B cell (primary cell): Measurements from ENCODE around the gene CAMK1D. TPM values are rescaled to one million over a fixed set of nuclear protein-coding genes. Genes with fewer than 3 reads are reported as not detected.
"Not testable (repeated sequence)": the region's sequence is repeated elsewhere in the genome, so short reads cannot be mapped to it uniquely, and the experiment has no call there.

Experiments used
- ATAC-seq: fragments of 200-7000 bp; cut with Tn5 transposase; one replicate; pipeline ENCODE4 v1.10.0; 2021; ENCODE audit warnings: low read depth, mild to moderate bottlenecking, moderate number of reproducible peaks, moderate library complexity
- CTCF ChIA-PET: fragments of 350-600 bp; sonication (Branson Sonifier 250); formaldehyde crosslinking; loops from one replicate; lab custom pipeline; 2021; ENCODE audit warnings: antibody characterized with exemption, inconsistent platforms; lab: Charles Lee
- POLR2A ChIA-PET: fragments of 350-600 bp; sonication (Branson Sonifier 250); formaldehyde crosslinking; loops from one replicate; lab custom pipeline; 2021; ENCODE audit warnings: antibody characterized with exemption; lab: Charles Lee
- DNase-seq: peaks from one replicate; pipeline ENCODE4 v3.0.0; 2013
- H2AFZ ChIP-seq: 2 replicates; pipeline ENCODE4 v1.6.1; 2012; ENCODE audit warnings: mild to moderate bottlenecking, low read depth, low read length; ENCODE audit not compliant: insufficient read depth, poor library complexity, severe bottlenecking
- H3K27ac ChIP-seq, 2 donors: 1 replicate in 1 of 2; 2 replicates in 1 of 2; pipeline ENCODE4 v1.5.1; 2012 to 2013; ENCODE audit warnings: low read length in 2 of 2, mild to moderate bottlenecking in 2 of 2, moderate library complexity in 1 of 2
- H3K27me3 ChIP-seq, 4 experiments: fragments of 200-600 bp in 1 of 4; sonication (generic) in 1 of 4; replicated peaks in 1 of 4; 1 replicate in 2 of 4; 2 replicates in 2 of 4; pipeline versions ENCODE4 v1.6.1 to v1.7.0; 2013 to 2016; ENCODE audit warnings: low read length in 3 of 4, mild to moderate bottlenecking in 2 of 4, mixed read lengths in 1 of 4, moderate library complexity in 1 of 4; ENCODE audit not compliant: insufficient read depth in 4 of 4, control insufficient read depth in 3 of 4; ENCODE audit errors: control extremely low read depth in 1 of 4
- H3K36me3 ChIP-seq, 2 experiments: replicated peaks in 1 of 2; 1 replicate in 1 of 2; 2 replicates in 1 of 2; pipeline versions ENCODE4 v1.6.1 to v1.7.1; 2013; ENCODE audit warnings: low read length in 1 of 2; ENCODE audit not compliant: insufficient read depth in 2 of 2, control insufficient read depth in 1 of 2; ENCODE audit errors: control extremely low read depth in 1 of 2, extremely low read depth in 1 of 2
- H3K4me1 ChIP-seq, 2 donors: fragments of 200-600 bp in 1 of 2; sonication (generic) in 1 of 2; 1 replicate in 1 of 2; 2 replicates in 1 of 2; pipeline versions ENCODE4 v1.5.1 to v1.6.1; 2013 to 2017; ENCODE audit warnings: low read length in 2 of 2; ENCODE audit not compliant: control insufficient read depth in 2 of 2, insufficient read depth in 2 of 2
- H3K4me2 ChIP-seq: replicated peaks from 2 replicates; pipeline ENCODE3; 2012; ENCODE audit warnings: mild to moderate bottlenecking, low read depth, low read length; ENCODE audit not compliant: poor library complexity, severe bottlenecking
- H3K4me3 ChIP-seq, 5 experiments: fragments of 200-600 bp in 1 of 5; sonication (generic) in 1 of 5; 1 replicate in 3 of 5; 2 replicates in 2 of 5; pipeline versions ENCODE4 v1.5.1 to v1.7.0; 2011 to 2016; ENCODE audit warnings: low read length in 4 of 5, mild to moderate bottlenecking in 4 of 5, low read depth in 2 of 5, control low read depth in 1 of 5, moderate library complexity in 1 of 5; ENCODE audit not compliant: insufficient read depth in 1 of 5; ENCODE audit errors: control extremely low read depth in 1 of 5, extremely low read depth in 1 of 5
- H3K79me2 ChIP-seq: fragments of 200-600 bp; sonication (generic); one replicate; pipeline ENCODE4 v1.6.0; 2016; ENCODE audit warnings: low read length; ENCODE audit not compliant: control insufficient read depth, insufficient read depth
- H3K9ac ChIP-seq: fragments of 200-600 bp; sonication (generic); 2 replicates; pipeline ENCODE4 v1.6.1; 2017; ENCODE audit warnings: mild to moderate bottlenecking, low read length, moderate library complexity
- H3K9me3 ChIP-seq, 3 donors: one replicate each; pipeline versions ENCODE4 v1.6.1 to v1.7.1; 2013; ENCODE audit warnings: low read length in 2 of 3; ENCODE audit not compliant: control insufficient read depth in 2 of 3, insufficient read depth in 1 of 3; ENCODE audit errors: control extremely low read depth in 1 of 3
- H4K20me1 ChIP-seq: 2 replicates; pipeline ENCODE4 v1.6.0; 2012; ENCODE audit warnings: mild to moderate bottlenecking, low read length; ENCODE audit not compliant: insufficient read depth, control insufficient read depth, poor library complexity, severe bottlenecking
- H3K27ac Mint-ChIP-seq: one replicate; pipeline ENCODE4 v1.8.0; 2021; ENCODE audit warnings: mixed read lengths
- H3K27me3 Mint-ChIP-seq: one replicate; pipeline ENCODE4 v1.8.0; 2021; ENCODE audit warnings: mixed read lengths
- H3K4me1 Mint-ChIP-seq: one replicate; pipeline ENCODE4 v1.8.0; 2021; ENCODE audit warnings: mixed read lengths
- H3K4me3 Mint-ChIP-seq: one replicate; pipeline ENCODE4 v1.8.0; 2021; ENCODE audit warnings: mixed read lengths
- H3K9me3 Mint-ChIP-seq: one replicate; pipeline ENCODE4 v1.8.0; 2022; ENCODE audit warnings: mixed read lengths; ENCODE audit not compliant: insufficient read depth
- CTCF ChIP-seq: fragments of 200-600 bp; IDR thresholded peaks from one replicate; pipeline ENCODE4 v1.8.0; 2022; ENCODE audit warnings: antibody characterized with exemption, mild to moderate bottlenecking
- EZH2 ChIP-seq: IDR thresholded peaks from 2 replicates; pipeline ENCODE4 v1.6.1; 2012; ENCODE audit warnings: borderline replicate concordance, low read depth, mild to moderate bottlenecking, moderate library complexity, low read length; ENCODE audit not compliant: insufficient read depth, poor library complexity, severe bottlenecking
- WGBS: methylation state at CpG from one replicate; pipeline ENCODE4 v1.1.5; 2013; ENCODE audit warnings: missing lambda C conversion rate; ENCODE audit not compliant: insufficient coverage; 5-methylcytosine and 5-hydroxymethylcytosine counted together
- intact Hi-C: fragments of 100-400 bp; cut with micrococcal nuclease; formaldehyde crosslinking; loops from one replicate; pipeline ENCODE4 v1.10.0; 2022
- polyA plus RNA-seq: library from polyadenylated mRNA; depleted of rRNA; stranded (reverse); fragments of >200 nt; gene quantifications from 2 replicates; pipeline ENCODE4 v1.2.3, GENCODE V29; 2012
- total RNA-seq, 2 donors: library from RNA; stranded (reverse); fragments of 120-200 nt in 1 of 2; gene quantifications; 1 replicate in 1 of 2; 2 replicates in 1 of 2; pipeline versions ENCODE4 v1.2.3 to v1.2.4, GENCODE V29; 2013 to 2022

The CAMK1D gene
- total and polyA plus RNA-seq, 2 donors (not counting 1 experiment from before 2014, with no cell fraction given) = 34.1 to 69.7 TPM

DNA sequence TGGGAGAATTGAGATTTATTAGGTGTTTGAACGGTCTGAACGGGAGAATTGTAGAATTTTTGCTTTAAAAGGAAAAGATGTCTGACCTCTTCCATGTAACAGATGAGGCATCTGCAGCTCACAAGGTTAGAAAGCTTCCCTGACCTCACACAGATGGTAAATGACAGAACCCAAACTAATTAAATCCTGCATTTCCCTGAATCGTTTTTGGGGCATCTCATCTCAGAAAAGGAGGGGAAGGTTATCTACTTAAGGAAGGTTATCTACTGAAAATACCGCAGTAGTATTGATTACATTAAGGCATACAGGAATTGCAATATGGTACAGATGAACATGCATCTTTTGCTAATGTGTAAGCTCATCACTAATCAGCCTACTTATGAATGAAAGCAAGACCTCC lies 373.9 kb downstream of the CAMK1D start:
- no peak overlapping the region for H3K27ac ChIP-seq
- no peaks in the 10 kb centered on the region for H3K9me3 ChIP-seq
- no CpG with 5 or more reads among the region's 4 CpGs for WGBS
- H2AFZ ChIP-seq = no peak overlapping the region
- Mint-ChIP-seq H3K27me3 (no peaks in the 10 kb centered on the region), H3K27ac (no peak overlapping the region), H3K4me1 (peaks cover 2% of the 10 kb centered on the region), H3K4me3 (no peak overlapping the region), H3K9me3 (no peaks in the 10 kb centered on the region)
- H3K36me3 ChIP-seq = peaks cover 11 to 14% of the 10 kb centered on the region in 2 experiments
- ChIA-PET POLR2A (no interaction called here), CTCF (interaction anchor here (1.4 kb wide), 1 partner anchor 13 kb away, joined by 5 read pairs; no protein-coding TSS in a partner anchor)
- intact Hi-C loops = no loop called here
- DNase-seq = no peak
- H3K4me3 ChIP-seq = no peak overlapping the region
- peaks cover 68% of the 10 kb centered on the region for H3K79me2 ChIP-seq
- no peaks in the 10 kb centered on the region for H3K27me3 ChIP-seq
- TF ChIP-seq CTCF = no peak
- no peak for TF ChIP-seq EZH2
- H3K4me2 ChIP-seq = no peak overlapping the region
- peaks cover 52% of the 10 kb centered on the region for H4K20me1 ChIP-seq
- ATAC-seq = no peak
- H3K9ac ChIP-seq = no peak overlapping the region
- H3K4me1 ChIP-seq = no peaks in the 10 kb centered on the region

- no peaks in the 10 kb centered on the region for H3K27me3 Mint-ChIP-seq
- H3K27ac Mint-ChIP-seq = no peak overlapping the region
- Histone ChIP-seq H3K4me1 (peaks cover 2 to 4% of the 10 kb centered on the region in 2 donors), H3K27ac (no peak overlapping the region), H3K27me3 (no peaks in the 10 kb centered on the region), H2AFZ (no peak overlapping the region), H3K4me3 (no peak overlapping the region), H3K9ac (no peak overlapping the region), H3K4me2 (no peak overlapping the region), H3K36me3 (peaks cover 6 to 8% of the 10 kb centered on the region in 2 experiments), H4K20me1 (peaks cover 55% of the 10 kb centered on the region), H3K9me3 (peaks cover 0 to 3% (median 0%) of the 10 kb centered on the region in 3 donors), H3K79me2 (peaks cover 70% of the 10 kb centered on the region)
- H3K9me3 Mint-ChIP-seq = no peaks in the 10 kb centered on the region
- POLR2A ChIA-PET = no interaction called here
- peaks cover 3% of the 10 kb centered on the region for H3K4me1 Mint-ChIP-seq
- intact Hi-C loops = no loop called here
- no peak overlapping the region for H3K4me3 Mint-ChIP-seq
- TF ChIP-seq EZH2 = no peak
- no peak for TF ChIP-seq CTCF
- ATAC-seq (no peak), DNase-seq (no peak)
- WGBS = 96% methylated on average over 4 of the region's 10 CpGs
- CTCF ChIA-PET = no interaction called here
Observed at GRCh38 chr10:12724807-12725579, 375.6 kb downstream of the CAMK1D start.

DNA sequence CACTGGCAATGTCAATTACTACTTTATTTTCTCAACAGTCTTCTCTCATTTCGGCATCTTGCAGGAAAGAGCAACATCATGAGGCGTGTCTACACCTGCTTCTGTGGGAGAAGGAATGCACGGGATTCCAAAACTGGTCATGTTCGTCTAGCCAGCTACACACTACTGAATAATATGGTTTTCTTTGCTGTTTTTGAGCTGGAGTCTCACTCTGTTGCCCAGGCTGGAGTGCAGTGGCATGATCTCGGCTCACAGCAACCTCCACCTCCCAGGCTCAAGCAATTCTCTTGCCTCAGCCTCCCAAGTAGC lies 376.2 kb downstream of the CAMK1D start:
- H3K4me3 Mint-ChIP-seq, ATAC-seq, H3K4me2 ChIP-seq, CTCF ChIA-PET, H3K27ac Mint-ChIP-seq, intact Hi-C loops, H3K9ac ChIP-seq, H3K9me3 Mint-ChIP-seq, H3K27me3 ChIP-seq, DNase-seq, H3K27me3 Mint-ChIP-seq, H3K27ac ChIP-seq, H3K4me3 ChIP-seq, H3K4me1 Mint-ChIP-seq, POLR2A ChIA-PET, H3K4me1 ChIP-seq, H2AFZ ChIP-seq, H3K9me3 ChIP-seq, H3K36me3 ChIP-seq: not testable (repeated sequence)
- peaks cover 70% of the 10 kb centered on the region for H3K79me2 ChIP-seq
- WGBS = no CpG with 5 or more reads among the region's 5 CpGs
- peaks cover 55% of the 10 kb centered on the region for H4K20me1 ChIP-seq
